Esophagus muscularis mucosa (tissue), 4 donors: ENCODE measurements around the gene ECD. TPM values are rescaled to one million over a fixed set of nuclear protein-coding genes. Genes with fewer than 3 reads are reported as not detected.

ENCODE experiments used
- DNase-seq: peaks from one replicate; pipeline ENCODE4 v3.0.0-alpha.2; 2017; ENCODE audit errors: extremely low spot score
- H3K27ac ChIP-seq, 4 donors: fragments of 200-600 bp; sonication (generic); replicated peaks in 1 of 4; 1 replicate in 3 of 4; 2 replicates in 1 of 4; pipeline ENCODE4 v1.5.1; 2016 to 2019; ENCODE audit warnings: mild to moderate bottlenecking in 1 of 4
- H3K27me3 ChIP-seq, 4 donors: fragments of 200-600 bp; sonication (generic); one replicate each; pipeline versions ENCODE4 v1.5.1 to v1.6.0; 2016 to 2019
- H3K36me3 ChIP-seq, 4 donors: fragments of 200-600 bp; sonication (generic); one replicate each; pipeline ENCODE4 v1.5.1; 2016 to 2019
- H3K4me1 ChIP-seq, 4 donors: fragments of 200-600 bp; sonication (generic); one replicate each; pipeline ENCODE4 v1.5.1; 2016 to 2019
- H3K4me3 ChIP-seq, 4 donors: fragments of 200-600 bp; sonication (generic); 1 replicate in 2 of 4; 2 replicates in 2 of 4; pipeline ENCODE4 v1.5.1; 2016 to 2019; ENCODE audit warnings: mild to moderate bottlenecking in 4 of 4, moderate library complexity in 1 of 4
- H3K9me3 ChIP-seq, 4 donors: fragments of 200-600 bp; sonication (generic); 1 replicate in 3 of 4; 2 replicates in 1 of 4; pipeline ENCODE4 v1.5.1; 2016 to 2019
- CTCF ChIP-seq, 3 experiments: fragments of 200-600 bp in 2 of 3; fragments of 450-650 bp in 1 of 3; sonication (generic) in 2 of 3; IDR thresholded peaks; one replicate each; pipeline ENCODE4 v1.5.1; 2017 to 2019; ENCODE audit warnings: antibody characterized with exemption in 3 of 3, mild to moderate bottlenecking in 2 of 3, moderate library complexity in 1 of 3
- EP300 ChIP-seq: sonication (generic); formaldehyde crosslinking; IDR thresholded peaks from one replicate; pipeline ENCODE4 v1.6.1; 2017; ENCODE audit warnings: antibody characterized with exemption
- POLR2A ChIP-seq: fragments of 450-650 bp; IDR thresholded peaks from one replicate; pipeline ENCODE4 v1.6.1; 2017; ENCODE audit warnings: antibody characterized with exemption, moderate library complexity, mild to moderate bottlenecking, low read depth
- POLR2AphosphoS5 ChIP-seq, 2 donors: sonication (generic); formaldehyde crosslinking; IDR thresholded peaks; one replicate each; pipeline ENCODE4 v1.6.1; 2017; ENCODE audit warnings: antibody characterized with exemption in 2 of 2
- WGBS: methylation state at CpG from one replicate; pipeline ENCODE4 v1.1.5; 2018; 5-methylcytosine and 5-hydroxymethylcytosine counted together
- intact Hi-C: fragments of 100-400 bp; cut with DNase I; formaldehyde crosslinking; loops from one replicate; pipeline ENCODE4 v1.15.1; 2023
- total RNA-seq, 4 donors: library from RNA; depleted of rRNA; stranded (reverse); fragments of >200 nt; gene quantifications; one replicate each; pipeline versions ENCODE4 v1.1.0 to v1.2.1, GENCODE V29; 2016

ECD gene
- total RNA-seq, 4 donors from 2014 or later, result 22.7 to 30.3 (median 25.5) TPM

DNA sequence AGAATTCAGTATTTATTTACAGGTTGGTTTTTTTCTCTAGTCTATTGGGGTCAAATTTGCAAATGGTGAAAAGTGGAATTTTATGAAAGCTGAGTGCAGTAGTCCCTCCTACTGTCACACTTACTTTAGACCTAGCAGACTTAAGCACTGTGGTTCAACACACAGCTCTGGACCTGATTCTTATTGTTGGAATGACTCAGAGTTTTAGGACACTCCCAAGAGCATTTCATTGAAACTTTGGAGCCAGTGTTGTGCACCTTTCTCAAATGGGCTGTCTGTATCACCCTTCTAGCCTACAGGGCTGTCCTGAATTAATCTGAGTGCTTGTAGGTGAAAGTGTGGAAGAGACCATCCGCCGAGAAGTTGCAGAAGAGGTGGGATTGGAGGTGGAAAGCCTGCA is 41.5 kb downstream of the ECD start:
- 90% methylated on average over 2 of the region's 2 CpGs for WGBS
- TF ChIP-seq EP300, result no peak
- H3K27ac ChIP-seq, result no peak overlapping the region
- no peaks in the 10 kb centered on the region for H3K4me1 ChIP-seq
- peaks cover 0 to 84% (median 80%) of the 10 kb centered on the region in 4 donors for H3K36me3 ChIP-seq
- intact Hi-C loops, result no loop called here
- H3K4me3 ChIP-seq, result no peak overlapping the region
- H3K27me3 ChIP-seq, result no peaks in the 10 kb centered on the region
- no peak for DNase-seq
- H3K9me3 ChIP-seq, result no peaks in the 10 kb centered on the region

- 88% methylated on average over 4 of the region's 4 CpGs for WGBS
- no peak for DNase-seq
- H3K27me3 ChIP-seq, result no peaks in the 10 kb centered on the region
- intact Hi-C loops, result no loop called here
- no peaks in the 10 kb centered on the region for H3K9me3 ChIP-seq
- H3K27ac ChIP-seq, result no peak overlapping the region
- no peak overlapping the region for H3K4me3 ChIP-seq
- H3K36me3 ChIP-seq, result peaks cover 4 to 55% (median 36%) of the 10 kb centered on the region in 4 donors
- peaks cover 3 to 15% (median 10%) of the 10 kb centered on the region in 4 donors for H3K4me1 ChIP-seq
- TF ChIP-seq POLR2AphosphoS5 (IDR thresholded peaks at IDR 0.05) (no peak), EP300 (no peak), POLR2A (no peak), CTCF (IDR thresholded peaks at IDR 0.05) (no peak)
Measured at GRCh38 chr10:73119952-73120351, 47.9 kb downstream of the ECD start.

DNA sequence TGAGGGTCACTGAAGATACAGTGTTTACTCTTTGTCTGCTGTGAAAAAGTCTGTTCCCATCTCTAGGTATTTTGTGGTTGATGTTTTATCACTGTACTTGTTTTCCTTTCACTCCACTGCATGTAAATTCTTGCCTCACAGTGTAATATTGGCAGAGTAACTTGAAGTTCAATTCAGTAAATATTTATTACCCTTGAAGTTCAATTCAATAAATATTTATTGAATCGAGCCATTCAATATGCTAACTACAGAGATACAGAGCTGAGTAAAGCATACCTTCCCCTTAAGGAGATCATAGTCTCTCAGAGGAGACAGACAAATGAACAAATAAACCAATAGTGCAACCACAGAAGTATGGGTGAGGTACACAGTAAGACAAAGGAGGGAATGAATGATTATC is 48.4 kb downstream of the ECD start:
- H3K36me3 ChIP-seq, result peaks cover 4 to 53% (median 32%) of the 10 kb centered on the region in 4 donors
- H3K9me3 ChIP-seq, result no peaks in the 10 kb centered on the region
- H3K4me3 ChIP-seq, result no peak overlapping the region
- 92% methylated on average over 1 of the region's 1 CpG for WGBS
- no peak overlapping the region for H3K27ac ChIP-seq
- no peak for TF ChIP-seq EP300
- no peak for TF ChIP-seq CTCF (IDR thresholded peaks at IDR 0.05)
- no peak for TF ChIP-seq POLR2AphosphoS5 (IDR thresholded peaks at IDR 0.05)
- no peak for TF ChIP-seq POLR2A
- no peak for DNase-seq
- H3K27me3 ChIP-seq, result no peaks in the 10 kb centered on the region
- intact Hi-C loops, result no loop called here
- H3K4me1 ChIP-seq, result peaks cover 3 to 15% (median 10%) of the 10 kb centered on the region in 4 donors

DNA sequence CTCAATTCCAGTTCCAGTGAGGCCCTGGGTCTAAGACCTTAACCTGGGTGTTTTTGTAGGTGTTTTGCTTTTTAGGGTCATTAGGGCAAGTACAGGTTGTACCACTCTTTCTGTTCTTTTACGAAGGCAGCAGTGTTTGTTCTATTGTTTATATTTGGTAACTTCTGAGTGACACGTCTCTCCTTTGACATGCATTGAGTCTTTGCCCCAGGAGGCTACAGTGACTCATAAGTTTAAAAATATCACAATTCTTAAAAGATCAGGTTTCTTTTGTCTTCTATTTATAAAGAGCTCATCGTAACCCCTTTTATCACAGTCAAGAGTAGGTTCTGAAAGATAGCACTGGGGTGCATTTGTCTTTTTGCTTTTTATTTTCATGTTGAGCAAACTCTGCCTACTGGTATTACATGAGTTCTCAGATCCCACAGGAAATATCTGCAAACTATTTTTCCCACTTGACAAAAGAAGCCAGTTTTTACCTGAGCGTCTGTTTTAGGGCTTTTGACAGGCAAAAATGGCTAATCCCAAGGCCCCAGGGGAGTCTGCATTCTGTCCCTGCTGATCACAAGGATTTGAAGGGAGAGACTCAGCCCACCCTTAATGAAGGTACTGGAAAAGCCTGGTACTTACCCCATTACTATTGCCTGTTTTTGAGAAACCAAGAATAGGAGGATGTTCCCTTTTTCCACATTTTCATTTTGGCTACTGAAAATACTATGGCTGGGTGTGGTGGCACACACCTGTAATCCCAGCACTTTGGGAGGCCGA is 49.6 kb downstream of the ECD start:
- TF ChIP-seq POLR2AphosphoS5 (IDR thresholded peaks at IDR 0.05), result no peak
- TF ChIP-seq POLR2A, result no peak
- TF ChIP-seq CTCF (IDR thresholded peaks at IDR 0.05), result no peak
- no peak for TF ChIP-seq EP300
- Histone ChIP-seq H3K4me1 (peaks cover 9 to 15% (median 10%) of the 10 kb centered on the region in 4 donors), H3K9me3 (no peaks in the 10 kb centered on the region), H3K27ac (peak overlapping the region in 2 of 4 donors; percentile 24 to 29), H3K27me3 (no peaks in the 10 kb centered on the region), H3K4me3 (no peak overlapping the region), H3K36me3 (peaks cover 4 to 40% (median 20%) of the 10 kb centered on the region in 4 donors)
- intact Hi-C loops, result no loop called here
- 48% methylated on average over 5 of the region's 5 CpGs for WGBS
- no peak for DNase-seq

DNA sequence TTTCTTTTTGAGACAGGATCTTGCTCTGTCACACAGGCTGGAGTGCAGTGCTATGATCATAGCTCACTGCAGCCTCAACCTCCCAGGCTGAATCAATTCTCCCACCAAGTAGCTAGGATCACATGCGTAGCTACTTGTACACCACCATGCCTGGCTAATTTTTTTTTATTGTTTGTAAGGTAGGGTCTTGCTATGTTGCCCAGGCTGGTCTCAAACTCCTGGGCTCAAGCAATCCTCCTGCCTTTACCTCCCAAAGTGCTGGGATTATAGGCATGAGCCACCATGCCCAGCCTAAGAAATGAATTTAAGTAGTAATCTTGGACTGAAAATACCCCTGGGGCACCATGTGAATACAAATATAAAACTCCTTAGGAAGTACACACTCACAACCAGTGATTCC is 51.8 kb downstream of the ECD start:
- no peak for DNase-seq
- peaks cover 9 to 20% (median 12%) of the 10 kb centered on the region in 4 donors for H3K4me1 ChIP-seq
- no peak overlapping the region for H3K4me3 ChIP-seq
- H3K36me3 ChIP-seq, result peaks cover 4 to 34% (median 10%) of the 10 kb centered on the region in 4 donors
- WGBS, result 96% methylated on average over 1 of the region's 1 CpG
- intact Hi-C loops, result no loop called here
- no peak overlapping the region for H3K27ac ChIP-seq
- H3K27me3 ChIP-seq, result no peaks in the 10 kb centered on the region
- H3K9me3 ChIP-seq, result no peaks in the 10 kb centered on the region
- TF ChIP-seq EP300, result no peak
- no peak for TF ChIP-seq POLR2AphosphoS5 (IDR thresholded peaks at IDR 0.05)
- TF ChIP-seq POLR2A, result no peak
- no peak for TF ChIP-seq CTCF (IDR thresholded peaks at IDR 0.05)
